Gastrocnemius medialis (tissue), 4 donors: ENCODE measurements around the gene UBE3C.

Source experiments
- POLR2A ChIP-seq, 2 donors: fragments of 450-650 bp; IDR thresholded peaks; one replicate each; pipeline ENCODE4 v1.6.1; 2017; ENCODE audit warnings: antibody characterized with exemption in 2 of 2, mild to moderate bottlenecking in 2 of 2, moderate library complexity in 2 of 2
- TF ChIP-seq, protein P1 (sequence below), 5 experiments: fragments of 450-650 bp in 3 of 5; fragments of 200-600 bp in 2 of 5; sonication (generic) in 2 of 5; IDR thresholded peaks in 4 of 5; conservative IDR thresholded peaks in 1 of 5; 1 replicate in 4 of 5; 2 replicates in 1 of 5; pipeline ENCODE4 v1.5.1; 2016 to 2019; ENCODE audit warnings: antibody characterized with exemption in 5 of 5, mild to moderate bottlenecking in 3 of 5, moderate library complexity in 3 of 5

DNA sequence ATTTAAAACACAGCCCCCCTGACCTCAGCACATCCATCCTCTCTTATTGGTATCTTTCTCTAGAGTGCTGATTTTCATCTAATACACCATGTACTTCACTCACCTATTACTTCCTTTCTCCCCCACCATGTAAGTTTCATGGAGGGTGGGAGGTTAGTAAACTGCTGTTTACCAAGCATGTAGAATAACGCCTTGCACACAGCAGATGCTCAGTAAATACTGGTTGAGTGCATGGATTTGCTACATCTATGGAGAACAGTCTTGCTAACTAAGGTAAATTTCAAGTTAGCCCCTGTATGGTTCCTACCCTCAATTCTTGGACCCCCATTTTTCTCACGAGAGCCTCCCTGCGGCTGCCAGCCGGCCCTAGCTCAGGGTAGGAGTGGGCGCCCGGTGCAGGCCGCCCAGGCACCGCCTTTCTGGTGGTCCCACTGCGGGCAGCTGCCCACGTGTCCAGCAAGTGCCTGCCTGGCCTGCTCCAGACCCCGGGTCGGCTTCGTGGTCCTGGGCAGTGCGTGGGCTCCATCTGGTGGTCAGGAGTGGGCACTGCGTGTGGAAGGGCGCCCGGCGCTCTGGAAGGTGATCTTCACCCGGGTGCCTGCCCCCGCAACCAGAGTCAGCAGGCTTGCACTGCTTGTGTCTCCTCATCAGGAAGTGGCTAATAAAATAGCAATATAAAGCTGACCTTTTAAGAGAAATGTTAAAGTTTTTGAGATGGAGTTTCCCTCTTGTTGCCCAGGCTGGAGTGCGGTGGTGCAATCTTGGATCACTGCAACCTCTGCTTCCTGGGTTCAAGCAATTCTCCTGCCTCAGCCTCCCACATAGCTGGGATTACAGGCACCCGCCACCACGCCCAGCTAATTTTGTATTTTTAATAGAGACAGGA, 134.7 kb downstream of the UBE3C start:
- no peak for TF ChIP-seq POLR2A (IDR thresholded peaks at IDR 0.05)
- TF ChIP-seq, protein P1, sequence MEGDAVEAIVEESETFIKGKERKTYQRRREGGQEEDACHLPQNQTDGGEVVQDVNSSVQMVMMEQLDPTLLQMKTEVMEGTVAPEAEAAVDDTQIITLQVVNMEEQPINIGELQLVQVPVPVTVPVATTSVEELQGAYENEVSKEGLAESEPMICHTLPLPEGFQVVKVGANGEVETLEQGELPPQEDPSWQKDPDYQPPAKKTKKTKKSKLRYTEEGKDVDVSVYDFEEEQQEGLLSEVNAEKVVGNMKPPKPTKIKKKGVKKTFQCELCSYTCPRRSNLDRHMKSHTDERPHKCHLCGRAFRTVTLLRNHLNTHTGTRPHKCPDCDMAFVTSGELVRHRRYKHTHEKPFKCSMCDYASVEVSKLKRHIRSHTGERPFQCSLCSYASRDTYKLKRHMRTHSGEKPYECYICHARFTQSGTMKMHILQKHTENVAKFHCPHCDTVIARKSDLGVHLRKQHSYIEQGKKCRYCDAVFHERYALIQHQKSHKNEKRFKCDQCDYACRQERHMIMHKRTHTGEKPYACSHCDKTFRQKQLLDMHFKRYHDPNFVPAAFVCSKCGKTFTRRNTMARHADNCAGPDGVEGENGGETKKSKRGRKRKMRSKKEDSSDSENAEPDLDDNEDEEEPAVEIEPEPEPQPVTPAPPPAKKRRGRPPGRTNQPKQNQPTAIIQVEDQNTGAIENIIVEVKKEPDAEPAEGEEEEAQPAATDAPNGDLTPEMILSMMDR (IDR thresholded peaks at IDR 0.05 in 4 of 5, conservative IDR thresholded peaks at IDR 0.05 in 1 of 5), result peak; percentile 94 to 99 (median 95)
